ENCODE measurements around the gene HBA1. TPM values are rescaled to one million over a fixed set of nuclear protein-coding genes. Genes with fewer than 3 reads are reported as not detected.
A peak's percentile ranks its signal among the peaks of the same experiment; 100 is the strongest.
"Not testable (repeated sequence)": the region's sequence is repeated elsewhere in the genome, so short reads cannot be mapped to it uniquely, and the experiment has no call there.

HBA1 gene
- total RNA-seq = 100 to 1,000 TPM in 1 of 4 donors, 10 to 100 TPM in 3; 38.3 to 130 (median 70.9) TPM
- 4.8 TPM for polyA plus RNA-seq
- long read RNA-seq, donor 1, partial matches to known transcripts = 0 of 5 reads
- long read RNA-seq, donor 1, other reads (novel, unspliced or antisense) = 1 of 5 reads
- long read RNA-seq, donor 2, partial matches to known transcripts = 0 of 3 reads
- long read RNA-seq, donor 2, other reads (novel, unspliced or antisense) = 0 of 3 reads
- long read RNA-seq, donor 3, partial matches to known transcripts = 0 of 3 reads
- long read RNA-seq, donor 3, other reads (novel, unspliced or antisense) = 0 of 3 reads
- long read RNA-seq, donor 4, partial matches to known transcripts = 0 of 3 reads
- long read RNA-seq, donor 4, other reads (novel, unspliced or antisense) = 0 of 3 reads

GRCh38 chr16:176477-177382, at the start of gene HBA1:
TSS of gene HBA1 (plus strand) at chr16:176680. CDS start at chr16:176717, 37 bp downstream.
- H3K4me3 ChIP-seq (ENCODE audit: low read length); H3K4me1 ChIP-seq (ENCODE audit: control insufficient read depth, insufficient read depth, low read length); intact Hi-C loops (cut with DNase I); H3K27ac ChIP-seq (ENCODE audit: low read length); H3K9me3 ChIP-seq (ENCODE audit: control insufficient read depth, low read length); H3K27me3 ChIP-seq (ENCODE audit: control insufficient read depth, insufficient read depth): not testable (repeated sequence)
- ATAC-seq (peak; percentile 5 to 24), DNase-seq (peak in 1 of 3 donors; percentile 34)
- 6% methylated on average over 37 of the region's 88 CpGs for WGBS

- Histone ChIP-seq H3K9me3 (ENCODE audit: control insufficient read depth, low read length) (no peaks in the 10 kb centered on the region), H3K27me3 (ENCODE audit: control insufficient read depth, insufficient read depth) (no peaks in the 10 kb centered on the region), H3K27ac (ENCODE audit: low read length) (no peak overlapping the region), H3K4me3 (ENCODE audit: low read length) (no peak overlapping the region), H3K4me1 (ENCODE audit: control insufficient read depth, insufficient read depth, low read length) (no peaks in the 10 kb centered on the region)
- ATAC-seq (no peak), DNase-seq (no peak)
- intact Hi-C loops (cut with DNase I) = no loop called here
- WGBS = 95% methylated on average over 2 of the region's 2 CpGs
These were observed 47.4 kb upstream of the HBA1 start for GRCh38 chr16:129075-129474.

GRCh38 chr16:130533-131173, 45.8 kb upstream of the HBA1 start:
- 96% methylated on average over 15 of the region's 15 CpGs for WGBS

GRCh38 chr16:132120-132519, 44.4 kb upstream of the HBA1 start:
- Histone ChIP-seq H3K27ac (ENCODE audit: low read length) (no peak overlapping the region), H3K9me3 (ENCODE audit: control insufficient read depth, low read length) (no peaks in the 10 kb centered on the region), H3K4me1 (ENCODE audit: control insufficient read depth, insufficient read depth, low read length) (peaks cover under 1% of the 10 kb centered on the region), H3K27me3 (ENCODE audit: control insufficient read depth, insufficient read depth) (no peaks in the 10 kb centered on the region), H3K4me3 (ENCODE audit: low read length) (no peak overlapping the region)
- ATAC-seq = no peak
- intact Hi-C loops (cut with DNase I) = no loop called here
- no peak for DNase-seq
- WGBS = 94% methylated on average over 7 of the region's 7 CpGs

More at GRCh38 chr16:130533-131173, 45.8 kb upstream of the HBA1 start:
- Histone ChIP-seq H3K27ac (ENCODE audit: low read length) (no peak overlapping the region), H3K27me3 (ENCODE audit: control insufficient read depth, insufficient read depth) (no peaks in the 10 kb centered on the region), H3K4me1 (ENCODE audit: control insufficient read depth, insufficient read depth, low read length) (no peaks in the 10 kb centered on the region), H3K9me3 (ENCODE audit: control insufficient read depth, low read length) (no peaks in the 10 kb centered on the region), H3K4me3 (ENCODE audit: low read length) (no peak overlapping the region)
- intact Hi-C loops (cut with DNase I) = no loop called here
- DNase-seq (no peak), ATAC-seq (no peak)

- no peak overlapping the region for H3K4me3 ChIP-seq (ENCODE audit: low read length)
- H3K9me3 ChIP-seq (ENCODE audit: control insufficient read depth, low read length) = no peaks in the 10 kb centered on the region
- H3K4me1 ChIP-seq (ENCODE audit: control insufficient read depth, insufficient read depth, low read length) = peaks cover 2% of the 10 kb centered on the region
- no peak for ATAC-seq
- intact Hi-C loops (cut with DNase I) = no loop called here
- 94% methylated on average over 2 of the region's 2 CpGs for WGBS
- no peaks in the 10 kb centered on the region for H3K27me3 ChIP-seq (ENCODE audit: control insufficient read depth, insufficient read depth)
- DNase-seq = no peak
- H3K27ac ChIP-seq (ENCODE audit: low read length) = no peak overlapping the region
These were observed 42.8 kb upstream of the HBA1 start for GRCh38 chr16:133716-134115.

GRCh38 chr16:138049-138417, 38.4 kb upstream of the HBA1 start:
- H3K4me1 ChIP-seq (ENCODE audit: control insufficient read depth, insufficient read depth, low read length) = peaks cover 2% of the 10 kb centered on the region
- peak overlapping the region; percentile 97 for H3K4me3 ChIP-seq (ENCODE audit: low read length)
- intact Hi-C loops (cut with DNase I) = no loop called here
- DNase-seq (peak; percentile 25 to 69 (median 65)), ATAC-seq (peak; percentile 39 to 48)
- H3K27me3 ChIP-seq (ENCODE audit: control insufficient read depth, insufficient read depth) = no peaks in the 10 kb centered on the region
- H3K9me3 ChIP-seq (ENCODE audit: control insufficient read depth, low read length) = no peaks in the 10 kb centered on the region
- under 1% methylated on average over 30 of the region's 30 CpGs for WGBS
- no peak overlapping the region for H3K27ac ChIP-seq (ENCODE audit: low read length)

GRCh38 chr16:140175-140857, 36.2 kb upstream of the HBA1 start:
- 60% methylated on average over 10 of the region's 10 CpGs for whole genome bisulfite sequencing
- H3K4me1 ChIP-seq (ENCODE audit: control insufficient read depth, insufficient read depth, low read length) = peaks cover 2% of the 10 kb centered on the region
- intact Hi-C loops (cut with DNase I) = no loop called here
- DNase-seq (no peak), ATAC-seq (no peak)
- no peaks in the 10 kb centered on the region for H3K9me3 ChIP-seq (ENCODE audit: control insufficient read depth, low read length)
- no peak overlapping the region for H3K4me3 ChIP-seq (ENCODE audit: low read length)
- no peak overlapping the region for H3K27ac ChIP-seq (ENCODE audit: low read length)
- no peaks in the 10 kb centered on the region for H3K27me3 ChIP-seq (ENCODE audit: control insufficient read depth, insufficient read depth)

- no peak overlapping the region for H3K27ac ChIP-seq (ENCODE audit: low read length)
- 70% methylated on average over 12 of the region's 12 CpGs for WGBS
- intact Hi-C loops (cut with DNase I) = no loop called here
- H3K4me1 ChIP-seq (ENCODE audit: control insufficient read depth, insufficient read depth, low read length) = no peaks in the 10 kb centered on the region
- no peaks in the 10 kb centered on the region for H3K27me3 ChIP-seq (ENCODE audit: control insufficient read depth, insufficient read depth)
- H3K4me3 ChIP-seq (ENCODE audit: low read length) = no peak overlapping the region
- DNase-seq (no peak), ATAC-seq (no peak)
- no peaks in the 10 kb centered on the region for H3K9me3 ChIP-seq (ENCODE audit: control insufficient read depth, low read length)
These were observed 34.0 kb upstream of the HBA1 start for GRCh38 chr16:142405-142967.

GRCh38 chr16:143047-143446, 33.4 kb upstream of the HBA1 start:
- Histone ChIP-seq H3K4me3 (ENCODE audit: low read length) (no peak overlapping the region), H3K4me1 (ENCODE audit: control insufficient read depth, insufficient read depth, low read length) (no peaks in the 10 kb centered on the region), H3K27me3 (ENCODE audit: control insufficient read depth, insufficient read depth) (no peaks in the 10 kb centered on the region), H3K9me3 (ENCODE audit: control insufficient read depth, low read length) (no peaks in the 10 kb centered on the region), H3K27ac (ENCODE audit: low read length) (no peak overlapping the region)
- no peak for DNase-seq
- ATAC-seq = no peak
- 74% methylated on average over 6 of the region's 6 CpGs for WGBS
- intact Hi-C loops (cut with DNase I) = no loop called here

GRCh38 chr16:143456-143855, 33.0 kb upstream of the HBA1 start:
- H3K27ac ChIP-seq (ENCODE audit: low read length) = no peak overlapping the region
- H3K4me1 ChIP-seq (ENCODE audit: control insufficient read depth, insufficient read depth, low read length) = no peaks in the 10 kb centered on the region
- ATAC-seq (no peak), DNase-seq (no peak)
- H3K4me3 ChIP-seq (ENCODE audit: low read length) = no peak overlapping the region
- intact Hi-C loops (cut with DNase I) = no loop called here
- 55% methylated on average over 6 of the region's 6 CpGs for WGBS
- no peaks in the 10 kb centered on the region for H3K27me3 ChIP-seq (ENCODE audit: control insufficient read depth, insufficient read depth)
- H3K9me3 ChIP-seq (ENCODE audit: control insufficient read depth, low read length) = no peaks in the 10 kb centered on the region
